SH-SY5Y (cell line): ENCODE results near the gene LYPD6B.

ENCODE experiments used
- GATA2 ChIP-seq: IDR thresholded peaks from 2 replicates; pipeline ENCODE4 v1.6.1; 2011; ENCODE audit warnings: mild to moderate bottlenecking, low read depth, low read length
- GATA3 ChIP-seq: IDR thresholded peaks from 2 replicates; pipeline ENCODE4 v1.6.1; 2011; ENCODE audit warnings: low read depth, mild to moderate bottlenecking, low read length, moderate library complexity

GRCh38 chr2:148999451-148999921, 39.0 kb upstream of the LYPD6B start:
- TF ChIP-seq GATA2 (no peak), GATA3 (no peak)
